Measurements from ENCODE around the gene NAB2. TPM values are rescaled to one million over a fixed set of nuclear protein-coding genes. Genes with fewer than 3 reads are reported as not detected.

NAB2 gene
- total and polyA plus RNA-seq, 2 of the 8 experiments (the other 6 are each of a cell fraction or from before 2014, with no cell fraction given) = 20.9 to 23.5 TPM

DNA sequence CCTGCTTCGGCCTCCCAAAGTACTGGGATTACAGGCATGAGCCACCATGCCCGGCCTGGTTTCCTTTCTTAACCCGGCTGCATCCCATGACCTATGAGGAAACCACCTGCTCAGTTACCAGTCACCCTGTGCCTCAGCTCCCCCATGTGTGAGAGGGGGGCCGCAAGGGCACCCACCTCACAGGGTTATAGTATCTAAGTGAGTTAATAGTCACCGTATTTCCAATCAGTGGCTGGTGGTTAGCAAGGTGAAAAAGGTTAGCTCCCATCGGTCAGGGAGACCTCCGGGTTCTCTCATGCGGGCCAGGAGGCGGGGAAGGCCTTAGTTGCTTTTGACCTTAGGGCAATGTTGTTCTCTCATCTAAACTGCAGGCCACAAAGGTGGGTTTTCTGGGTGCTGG, 46.0 kb downstream of the NAB2 start:
- Histone ChIP-seq H4K5ac (ENCODE audit: insufficient read length, low read depth, low read length) (no peak overlapping the region), H3K36me3 (ENCODE audit: control insufficient read depth in 2 of 4, insufficient read depth in 4 of 4, low read length in 3 of 4) (peaks cover 10 to 22% (median 16%) of the 10 kb centered on the region in 4 experiments), H3K56ac (replicated peaks; ENCODE audit: insufficient read length, low read depth, low read length) (no peak overlapping the region), H3K27me3 (replicated peaks in 1 of 4; ENCODE audit: control insufficient read depth in 3 of 4, extremely low read depth in 1 of 4, insufficient read depth in 3 of 4, low read length in 3 of 4) (no peaks in the 10 kb centered on the region), H4K20me1 (replicated peaks in 1 of 2; ENCODE audit: control insufficient read depth in 1 of 2, insufficient read depth in 2 of 2, low read length in 2 of 2) (peaks cover 9 to 20% of the 10 kb centered on the region in 2 experiments), H3K4me2 (ENCODE audit: insufficient read depth in 1 of 2, low read depth in 2 of 2, low read length in 2 of 2) (peak overlapping the region; percentile 58 to 72), H3K14ac (ENCODE audit: insufficient read length) (no peak overlapping the region), H2AFZ (ENCODE audit: low read length) (no peak overlapping the region), H3K18ac (ENCODE audit: extremely low read depth, low read length) (peak overlapping the region; percentile 38), H2BK12ac (ENCODE audit: low read depth, low read length) (no peak overlapping the region), H2BK120ac (replicated peaks; ENCODE audit: low read depth, low read length) (no peak overlapping the region), H2BK5ac (ENCODE audit: low read depth, low read length) (peak overlapping the region; percentile 83; the same call in 1 of the 2 replicates), H4K91ac (replicated peaks; ENCODE audit: insufficient read length, low read length) (no peak overlapping the region), H3K9ac (replicated peaks in 1 of 4; ENCODE audit: extremely low read depth in 1 of 4, low read depth in 3 of 4, low read length in 3 of 4) (0 out of 7 replicates have a peak overlapping the region, but pooled peaks of 1 of the 4 experiments have one; percentile 1), H2AK5ac (ENCODE audit: low read depth, low read length) (peak overlapping the region; percentile 58; the same call in 1 of the 2 replicates), H3K23ac (ENCODE audit: insufficient read length) (no peak overlapping the region), H3K23me2 (ENCODE audit: low read depth, low read length) (no peaks in the 10 kb centered on the region), H3K4me3 (ENCODE audit: extremely low read depth in 1 of 4, insufficient read depth in 2 of 4, low read depth in 3 of 4, low read length in 4 of 4) (peak overlapping the region in 1 of 4 experiments; percentile 47; a peak in 2 of 8 replicates), H2BK20ac (ENCODE audit: low read length) (0 out of 2 replicates have a peak overlapping the region, but pooled peaks have one; percentile 72), H3K27ac (ENCODE audit: low read depth, low read length) (peak overlapping the region; percentile 28; the same call in 1 of the 2 replicates), H3K79me1 (ENCODE audit: low read depth, low read length) (peaks cover 21% of the 10 kb centered on the region), H3K4me1 (replicated peaks in 1 of 4; ENCODE audit: control insufficient read depth in 3 of 4, insufficient read depth in 4 of 4, low read length in 3 of 4) (peaks cover 25 to 58% (median 35%) of the 10 kb centered on the region in 4 experiments), H3K4ac (replicated peaks; ENCODE audit: insufficient read length, low read depth, low read length) (no peak overlapping the region), H3K9me3 (ENCODE audit: insufficient read depth in 2 of 2, low read depth in 1 of 2, low read length in 1 of 2) (no peaks in the 10 kb centered on the region), H4K8ac (ENCODE audit: extremely low read depth, insufficient read depth, low read length) (no peak overlapping the region), H2BK15ac (ENCODE audit: low read length) (no peak overlapping the region), H3K79me2 (ENCODE audit: control insufficient read depth in 1 of 2, insufficient read depth in 2 of 2, low read length in 2 of 2) (peaks cover 5 to 82% of the 10 kb centered on the region in 2 experiments; a peak in 3 of 4 replicates)
- DNase-seq (ENCODE audit: low read depth in 1 of 2, low spot score in 2 of 2) = no peak
- no peak for FAIRE-seq
- CTCF ChIA-PET (ENCODE audit: partially characterized antibody) = interaction anchor here (0.9 to 6.5 kb wide), 9 partner anchors 11 to 79 kb away, joined by 3 to 76 read pairs (median 5); partner anchors contain the start of gene STAT6
- POLR2A ChIA-PET (ENCODE audit: partially characterized antibody) = interaction anchor here (0.6 to 5.6 kb wide), 14 partner anchors 7 to 1053 kb away, joined by 3 to 38 read pairs (median 6); partner anchors contain the start of genes LRP1, LRP1-AS, SHMT2 and STAT6
- WGBS, 2 experiments (ENCODE audit: extremely low coverage in 1 of 2, insufficient coverage in 1 of 2, insufficient read length in 1 of 2, insufficient replicate concordance in 2 of 2, low coverage in 1 of 2, low lambda C conversion rate in 2 of 2, missing lambda C conversion rate in 1 of 2) = 83% methylated on average over 9 of the region's 9 CpGs; no CpG with 5 or more reads in 1 of the 2 experiments
- TF ChIP-seq RBBP5 (IDR thresholded peaks at IDR 0.05; ENCODE audit: borderline replicate concordance, low read depth, low read length) (no peak), SIN3A (conservative IDR thresholded peaks at IDR 0.05 in 1 of 2, IDR thresholded peaks at IDR 0.05 in 1 of 2; ENCODE audit: low read depth in 1 of 2, low read length in 2 of 2) (no peak), JUN (IDR thresholded peaks at IDR 0.05; ENCODE audit: low read depth, low read length) (no peak), FOSL1 (IDR thresholded peaks at IDR 0.05; ENCODE audit: insufficient read depth, low read depth, low read length) (no peak), HDAC6 (IDR thresholded peaks at IDR 0.05; ENCODE audit: low read depth, low read length) (no peak), CBX8 (IDR thresholded peaks at IDR 0.05; ENCODE audit: borderline replicate concordance, low read depth, low read length) (no peak), NANOG (IDR thresholded peaks at IDR 0.05; ENCODE audit: insufficient read depth, low read depth, low read length, poor library complexity, severe bottlenecking) (no peak), TCF12 (IDR thresholded peaks at IDR 0.05; ENCODE audit: low read depth, low read length) (no peak), ASH2L (IDR thresholded peaks at IDR 0.05; ENCODE audit: low read length) (no peak), SP4 (IDR thresholded peaks at IDR 0.05; ENCODE audit: low read length) (no peak)
